HG03460 (cell line): Measurements from ENCODE around the gene SLC8A3.

ENCODE experiments used
- ATAC-seq: cut with Tn5 transposase; IDR thresholded peaks from one replicate; pipeline ENCODE4 v1.9.1; 2021; ENCODE audit not compliant: unreplicated experiment

The SLC8A3 gene

DNA sequence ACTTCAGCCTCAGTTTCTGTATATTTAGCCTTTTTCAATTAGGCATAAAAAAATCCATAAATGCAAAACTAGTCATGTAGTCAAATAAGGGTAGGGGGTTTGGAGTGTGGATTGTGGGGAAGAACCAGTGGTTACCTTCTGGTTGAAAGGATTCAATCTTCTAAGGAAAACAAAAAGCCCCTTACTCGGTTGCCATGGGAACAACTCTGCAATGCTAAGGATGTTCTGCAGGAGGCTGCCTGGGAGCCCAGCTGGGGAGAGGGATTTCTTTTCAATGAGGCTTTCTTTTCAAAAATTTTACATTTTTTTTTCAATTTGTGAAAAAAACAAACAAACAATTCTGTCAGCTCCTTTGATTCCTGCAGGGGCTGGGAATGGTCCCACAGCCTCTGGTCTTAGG lies 67.2 kb downstream of the SLC8A3 start:
- ATAC-seq = no peak

DNA sequence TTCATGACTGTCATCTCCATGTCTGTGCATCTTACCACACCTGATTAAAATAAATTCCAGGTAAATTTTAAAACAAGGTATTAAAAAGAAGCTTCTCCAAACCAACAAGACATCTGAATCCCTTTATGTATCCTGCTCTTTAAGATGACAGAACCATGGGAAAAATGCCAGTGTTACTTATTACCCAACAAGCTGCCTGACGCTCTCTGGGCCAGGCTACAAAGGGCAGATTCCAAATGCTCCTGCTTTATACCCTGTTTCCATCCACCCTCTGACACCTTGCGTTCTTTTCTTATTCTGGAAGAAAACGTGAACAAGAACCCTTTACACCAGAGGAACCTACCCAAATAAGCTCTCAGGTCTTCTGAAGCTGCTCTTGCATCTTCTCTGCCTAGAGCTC lies 70.7 kb downstream of the SLC8A3 start:
- no peak for ATAC-seq

DNA sequence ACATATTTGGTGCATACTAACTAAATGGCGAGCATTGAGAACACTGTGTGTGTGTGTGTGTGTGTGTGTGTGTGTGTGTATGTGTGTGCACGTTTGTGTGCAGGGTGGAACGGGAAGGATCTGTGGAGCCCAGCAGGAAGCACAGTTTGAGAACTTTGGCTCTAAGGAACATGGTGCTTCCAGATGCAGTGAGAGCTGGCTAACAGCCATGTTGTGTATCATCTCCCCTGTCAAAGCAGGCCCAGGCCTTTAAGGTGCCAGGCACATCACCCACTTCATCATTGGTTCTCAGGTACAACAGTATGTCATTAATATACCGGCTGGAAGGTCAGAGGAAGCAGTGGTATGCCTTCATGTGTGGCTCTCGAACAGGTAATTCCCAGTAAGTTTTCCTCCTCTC lies 72.5 kb downstream of the SLC8A3 start:
- ATAC-seq = no peak

GRCh38 chr14:70114621-70115156 lies 74.1 kb downstream of the SLC8A3 start:
- ATAC-seq = no peak

- ATAC-seq = no peak
Observed at GRCh38 chr14:70113211-70113610, 75.5 kb downstream of the SLC8A3 start.

GRCh38 chr14:70108419-70108818 lies 80.3 kb downstream of the SLC8A3 start:
- no peak for ATAC-seq

GRCh38 chr14:70107309-70107708 lies 81.4 kb downstream of the SLC8A3 start:
- ATAC-seq = no peak

DNA sequence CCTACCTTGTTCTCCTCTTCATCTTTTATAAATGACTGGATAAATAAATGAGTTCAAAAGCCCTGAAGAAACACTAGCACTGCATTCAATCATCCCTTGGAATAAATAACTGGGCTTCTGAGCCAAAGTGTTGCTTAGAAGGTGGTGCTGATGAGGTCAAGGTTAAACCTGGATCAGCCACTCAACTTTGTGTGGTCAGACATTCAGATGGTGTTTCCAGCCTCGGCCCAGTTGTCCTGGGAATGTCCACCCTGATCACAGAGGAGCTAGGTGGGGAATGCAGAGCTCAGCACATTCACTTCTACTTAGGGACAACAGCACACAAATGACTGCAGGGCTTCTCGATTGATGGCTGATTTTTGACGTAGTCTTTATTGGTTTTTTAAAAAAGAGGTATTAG lies 88.7 kb downstream of the SLC8A3 start:
- ATAC-seq = no peak

- no peak for ATAC-seq
Observed at GRCh38 chr14:70098250-70098809, 90.4 kb downstream of the SLC8A3 start.

DNA sequence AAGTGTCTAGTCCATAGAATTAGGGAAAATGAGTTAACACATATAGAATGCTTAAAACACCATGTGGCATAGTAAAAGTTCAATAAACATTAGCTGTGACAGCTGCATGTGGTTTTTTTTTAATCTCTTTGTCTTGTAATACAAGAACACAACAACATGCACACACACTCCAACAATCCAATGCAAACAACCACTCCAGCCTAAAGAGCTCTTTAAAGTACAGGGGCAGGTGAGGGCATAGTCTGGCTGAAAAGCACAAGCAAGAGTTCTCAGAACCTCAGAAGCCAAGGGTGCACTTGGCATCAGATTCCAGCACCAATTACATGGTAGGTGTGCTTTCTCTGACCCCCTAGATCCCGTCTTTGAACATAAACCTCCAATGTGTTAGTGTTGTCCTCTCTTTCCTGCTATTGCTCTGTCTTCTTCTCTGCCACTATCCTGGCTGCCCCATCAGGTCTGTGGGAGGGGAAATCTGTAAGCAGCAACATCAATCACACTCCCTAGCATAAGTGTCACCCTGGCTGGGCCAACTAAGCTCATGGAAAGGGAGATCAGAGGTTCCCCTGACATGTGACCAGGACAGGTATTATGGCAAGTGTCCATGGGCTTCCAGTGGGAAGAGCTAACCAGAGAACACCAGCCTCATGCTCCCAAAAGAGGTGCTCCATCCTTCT lies 91.0 kb downstream of the SLC8A3 start:
- ATAC-seq = no peak

- ATAC-seq = no peak
Observed at GRCh38 chr14:70096866-70097265, 91.9 kb downstream of the SLC8A3 start.

DNA sequence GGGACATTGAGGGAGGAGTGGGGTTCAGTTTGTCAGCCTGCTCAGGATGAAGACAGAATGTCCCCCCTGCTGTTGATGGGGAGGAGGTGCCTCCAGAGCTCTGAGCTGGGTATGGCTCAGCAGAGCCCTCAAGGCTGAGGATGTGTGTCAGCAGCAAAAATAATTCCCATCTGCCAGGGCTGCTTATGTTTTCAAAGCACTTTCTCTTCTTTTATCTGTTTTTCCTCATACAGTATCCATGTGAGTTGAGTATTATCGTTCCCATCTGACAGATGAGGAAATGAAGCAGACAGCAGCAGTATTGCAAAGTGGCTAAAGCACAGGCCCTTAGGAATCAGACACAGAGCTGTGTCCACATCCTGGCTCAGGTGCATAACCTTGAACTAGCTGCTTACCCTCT lies 94.1 kb downstream of the SLC8A3 start:
- no peak for ATAC-seq

DNA sequence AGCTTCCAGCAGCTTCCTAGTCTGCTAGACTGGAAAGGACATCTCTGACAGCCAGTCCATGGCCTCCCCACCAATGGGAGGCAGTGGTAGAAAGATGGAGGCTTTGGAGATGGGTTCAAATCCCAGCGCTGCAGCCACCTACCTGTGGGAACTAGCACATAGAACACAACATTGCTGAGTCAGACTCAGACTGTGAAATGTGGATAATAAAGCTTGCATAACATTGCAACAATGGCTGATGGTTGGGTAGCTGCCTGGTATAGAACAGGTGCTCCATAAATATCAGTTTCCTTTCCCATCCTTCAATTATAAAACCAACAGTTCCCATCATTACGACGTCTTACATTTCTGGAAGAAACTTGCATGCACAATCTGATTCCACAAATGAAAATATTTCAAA lies 94.6 kb downstream of the SLC8A3 start:
- no peak for ATAC-seq

DNA sequence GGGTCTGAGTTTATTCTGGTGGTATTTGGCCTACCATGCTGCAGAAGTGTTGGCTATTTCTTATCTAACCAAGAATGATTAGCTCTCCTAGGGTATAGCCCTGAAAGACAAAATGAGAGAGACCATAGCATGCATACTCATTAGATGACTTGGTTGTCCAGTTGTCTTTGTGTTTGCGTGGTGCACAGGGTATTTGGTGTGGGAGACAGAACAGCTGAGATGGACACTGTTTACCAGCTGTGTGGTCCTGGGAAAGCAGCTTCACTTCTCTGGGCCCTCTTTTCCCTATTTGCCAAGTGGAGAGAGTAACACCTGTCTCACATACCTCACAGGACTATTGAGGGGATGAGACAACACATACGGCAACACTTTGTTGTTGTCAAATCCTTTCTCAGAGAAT lies 95.6 kb downstream of the SLC8A3 start:
- no peak for ATAC-seq

DNA sequence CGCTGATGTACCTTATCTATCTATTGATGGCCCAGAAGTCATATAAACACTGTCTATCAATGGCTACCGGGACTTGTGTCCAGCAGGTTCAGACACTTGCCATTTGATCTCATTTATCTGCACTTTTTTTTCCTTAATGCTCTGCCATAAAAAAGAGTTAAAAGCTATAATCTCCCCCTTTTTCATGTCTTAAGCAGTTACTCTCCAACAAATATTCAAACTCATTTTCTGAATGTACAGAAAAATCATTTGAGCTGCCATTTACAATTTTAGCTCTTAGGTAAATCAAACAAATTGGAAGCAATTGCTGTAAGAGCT lies 101.4 kb downstream of the SLC8A3 start:
- no peak for ATAC-seq

- ATAC-seq = no peak
Observed at GRCh38 chr14:70086685-70087379, 101.9 kb downstream of the SLC8A3 start.

- no peak for ATAC-seq
Observed at GRCh38 chr14:70084226-70084625, 104.5 kb downstream of the SLC8A3 start.

- ATAC-seq = no peak
Observed at GRCh38 chr14:70082394-70082793, 106.4 kb downstream of the SLC8A3 start.

DNA sequence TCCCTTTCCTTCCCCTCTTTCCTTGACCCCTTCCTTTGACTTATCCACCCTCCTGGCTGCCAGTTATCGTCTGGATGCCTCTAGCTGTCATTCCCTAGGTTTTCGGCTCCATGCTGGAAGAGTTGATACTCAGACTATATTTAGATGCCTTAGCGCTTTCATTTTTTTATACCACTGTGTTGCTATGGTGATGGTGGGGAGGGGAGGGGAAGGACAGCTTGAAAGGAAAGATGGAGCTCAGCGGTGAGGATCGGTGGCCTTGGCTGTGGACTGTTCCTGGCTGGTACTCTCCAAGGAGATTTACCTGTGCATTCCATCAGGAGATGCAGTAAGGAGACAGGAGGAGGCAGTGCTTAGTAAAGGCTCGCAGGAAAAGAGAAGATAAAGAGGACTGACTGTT lies 108.7 kb downstream of the SLC8A3 start:
- no peak for ATAC-seq

DNA sequence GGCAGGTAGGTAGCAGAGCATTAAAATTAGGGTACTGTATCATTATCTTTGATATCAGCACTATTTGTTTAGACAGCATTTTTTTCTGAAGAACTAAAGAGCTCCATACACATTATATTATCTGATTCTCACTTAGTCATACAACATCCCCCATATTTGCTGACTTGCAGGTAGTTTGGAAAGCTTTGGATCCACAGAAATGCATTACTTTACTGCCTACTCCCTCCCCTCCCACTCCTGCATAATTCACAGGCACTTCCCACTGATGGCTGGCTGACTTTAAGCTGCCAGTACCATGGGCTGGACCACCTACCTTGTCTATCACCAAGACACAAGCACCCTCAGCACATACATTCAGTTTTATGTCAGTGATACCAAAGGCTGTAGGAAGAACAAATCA lies 110.4 kb downstream of the SLC8A3 start:
- ATAC-seq = no peak

DNA sequence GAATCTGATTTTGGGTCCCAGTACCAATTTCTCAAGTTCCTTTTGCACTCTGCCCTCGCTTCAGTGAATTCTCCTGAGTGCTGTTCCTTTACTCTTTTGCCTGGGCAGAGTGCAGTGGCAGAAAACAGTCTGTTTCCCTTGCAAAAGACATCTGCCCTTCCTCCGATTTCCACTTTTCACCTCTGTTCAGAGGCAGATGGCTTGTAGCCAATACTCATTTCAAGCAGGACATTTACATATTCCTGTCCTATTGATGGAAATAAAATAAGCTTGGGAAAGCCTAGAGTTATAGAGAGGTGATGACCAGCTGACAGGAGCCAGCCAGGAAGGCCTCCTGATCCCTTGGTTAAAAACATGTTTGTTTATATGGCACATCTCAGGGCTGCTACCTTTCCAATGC lies 111.0 kb downstream of the SLC8A3 start:
- no peak for ATAC-seq

- ATAC-seq = no peak
Observed at GRCh38 chr14:70077005-70077404, 111.7 kb downstream of the SLC8A3 start.
